ENCODE results near the gene B3GNT3. TPM values are rescaled to one million over a fixed set of nuclear protein-coding genes. Genes with fewer than 3 reads are reported as not detected.
A peak's percentile ranks its signal among the peaks of the same experiment; 100 is the strongest.

Gene B3GNT3
- total and polyA plus RNA-seq, 9 of the 15 experiments (the other 6 are each of a cell fraction or from before 2014, with no cell fraction given), result 0.06 to 0.11 (median 0.07) TPM; not detected in 6

DNA sequence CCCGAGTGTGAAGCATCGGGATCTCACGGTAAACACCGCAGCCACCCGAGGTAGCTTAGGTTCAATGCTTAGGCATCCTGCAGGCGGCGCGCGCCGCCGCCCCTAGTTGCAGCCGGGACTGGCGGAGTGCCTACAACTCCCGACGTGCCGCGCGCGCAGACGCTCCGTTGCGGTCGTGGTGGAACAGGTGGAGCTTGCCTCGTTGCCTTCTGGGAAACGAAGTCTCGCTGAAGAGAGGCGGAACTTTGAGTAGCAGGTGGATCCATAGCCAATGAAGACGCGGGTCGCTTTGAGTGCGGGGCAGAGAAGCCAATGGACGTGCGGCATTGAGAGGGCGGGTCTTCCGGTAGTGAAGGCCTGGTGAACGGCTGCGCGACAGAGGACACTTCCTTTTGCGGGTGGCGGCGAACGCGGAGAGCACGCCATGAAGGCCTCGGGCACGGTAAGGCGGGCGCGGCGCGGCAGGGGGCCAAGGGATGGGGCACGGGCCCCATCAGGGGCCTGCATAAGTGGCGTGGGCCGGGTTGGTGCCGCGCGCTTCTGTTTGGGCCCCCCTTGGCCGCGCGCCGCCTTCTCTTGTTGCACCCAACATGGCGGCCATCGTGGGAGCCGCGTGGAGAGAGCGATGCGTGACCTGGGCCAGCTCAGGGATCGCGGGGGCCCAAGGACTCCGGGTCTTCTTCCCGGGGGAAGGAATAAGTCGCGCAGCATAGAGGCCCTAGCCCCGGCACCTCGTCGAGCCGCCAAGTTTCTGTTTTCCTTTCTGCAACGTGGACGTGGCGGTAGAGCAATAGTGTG lies 64.8 kb downstream of the B3GNT3 start, which contains the start of gene RPL18A (continued):
- TF ChIP-seq, protein P1, sequence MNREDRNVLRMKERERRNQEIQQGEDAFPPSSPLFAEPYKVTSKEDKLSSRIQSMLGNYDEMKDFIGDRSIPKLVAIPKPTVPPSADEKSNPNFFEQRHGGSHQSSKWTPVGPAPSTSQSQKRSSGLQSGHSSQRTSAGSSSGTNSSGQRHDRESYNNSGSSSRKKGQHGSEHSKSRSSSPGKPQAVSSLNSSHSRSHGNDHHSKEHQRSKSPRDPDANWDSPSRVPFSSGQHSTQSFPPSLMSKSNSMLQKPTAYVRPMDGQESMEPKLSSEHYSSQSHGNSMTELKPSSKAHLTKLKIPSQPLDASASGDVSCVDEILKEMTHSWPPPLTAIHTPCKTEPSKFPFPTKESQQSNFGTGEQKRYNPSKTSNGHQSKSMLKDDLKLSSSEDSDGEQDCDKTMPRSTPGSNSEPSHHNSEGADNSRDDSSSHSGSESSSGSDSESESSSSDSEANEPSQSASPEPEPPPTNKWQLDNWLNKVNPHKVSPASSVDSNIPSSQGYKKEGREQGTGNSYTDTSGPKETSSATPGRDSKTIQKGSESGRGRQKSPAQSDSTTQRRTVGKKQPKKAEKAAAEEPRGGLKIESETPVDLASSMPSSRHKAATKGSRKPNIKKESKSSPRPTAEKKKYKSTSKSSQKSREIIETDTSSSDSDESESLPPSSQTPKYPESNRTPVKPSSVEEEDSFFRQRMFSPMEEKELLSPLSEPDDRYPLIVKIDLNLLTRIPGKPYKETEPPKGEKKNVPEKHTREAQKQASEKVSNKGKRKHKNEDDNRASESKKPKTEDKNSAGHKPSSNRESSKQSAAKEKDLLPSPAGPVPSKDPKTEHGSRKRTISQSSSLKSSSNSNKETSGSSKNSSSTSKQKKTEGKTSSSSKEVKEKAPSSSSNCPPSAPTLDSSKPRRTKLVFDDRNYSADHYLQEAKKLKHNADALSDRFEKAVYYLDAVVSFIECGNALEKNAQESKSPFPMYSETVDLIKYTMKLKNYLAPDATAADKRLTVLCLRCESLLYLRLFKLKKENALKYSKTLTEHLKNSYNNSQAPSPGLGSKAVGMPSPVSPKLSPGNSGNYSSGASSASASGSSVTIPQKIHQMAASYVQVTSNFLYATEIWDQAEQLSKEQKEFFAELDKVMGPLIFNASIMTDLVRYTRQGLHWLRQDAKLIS (CRISPR knock-in tag; IDR thresholded peaks at IDR 0.05), result peak; percentile 89; the same call in 1 of the 2 replicates
- TF ChIP-seq HOXB6 (CRISPR knock-in tag; IDR thresholded peaks at IDR 0.05; ENCODE audit: borderline replicate concordance) (no peak), MYBL2 (IDR thresholded peaks at IDR 0.05; ENCODE audit: low read depth) (no peak), MYBL2 (CRISPR knock-in tag; IDR thresholded peaks at IDR 0.05; ENCODE audit: borderline replicate concordance) (no peak), ZZZ3 (IDR thresholded peaks at IDR 0.05) (no peak), ATF1 (CRISPR knock-in tag; IDR thresholded peaks at IDR 0.05) (no peak), ATF1 (tag; IDR thresholded peaks at IDR 0.05) (peak; percentile 90), ZNF217 (CRISPR knock-in tag; IDR thresholded peaks at IDR 0.05) (no peak), PRMT5 (CRISPR knock-in tag; IDR thresholded peaks at IDR 0.05) (0 out of 2 replicates have a peak, but pooled peaks have one; percentile 73), KDM4B (IDR thresholded peaks at IDR 0.05; ENCODE audit: borderline replicate concordance in 2 of 2, low read depth in 1 of 2) (peak in 1 of 2 experiments; percentile 58; a peak in 1 of 4 replicates), E2F3 (CRISPR knock-in tag; IDR thresholded peaks at IDR 0.05) (peak; percentile 85; the same call in 1 of the 2 replicates)
- TF ChIP-seq, protein P2, sequence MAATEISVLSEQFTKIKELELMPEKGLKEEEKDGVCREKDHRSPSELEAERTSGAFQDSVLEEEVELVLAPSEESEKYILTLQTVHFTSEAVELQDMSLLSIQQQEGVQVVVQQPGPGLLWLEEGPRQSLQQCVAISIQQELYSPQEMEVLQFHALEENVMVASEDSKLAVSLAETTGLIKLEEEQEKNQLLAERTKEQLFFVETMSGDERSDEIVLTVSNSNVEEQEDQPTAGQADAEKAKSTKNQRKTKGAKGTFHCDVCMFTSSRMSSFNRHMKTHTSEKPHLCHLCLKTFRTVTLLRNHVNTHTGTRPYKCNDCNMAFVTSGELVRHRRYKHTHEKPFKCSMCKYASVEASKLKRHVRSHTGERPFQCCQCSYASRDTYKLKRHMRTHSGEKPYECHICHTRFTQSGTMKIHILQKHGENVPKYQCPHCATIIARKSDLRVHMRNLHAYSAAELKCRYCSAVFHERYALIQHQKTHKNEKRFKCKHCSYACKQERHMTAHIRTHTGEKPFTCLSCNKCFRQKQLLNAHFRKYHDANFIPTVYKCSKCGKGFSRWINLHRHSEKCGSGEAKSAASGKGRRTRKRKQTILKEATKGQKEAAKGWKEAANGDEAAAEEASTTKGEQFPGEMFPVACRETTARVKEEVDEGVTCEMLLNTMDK (IDR thresholded peaks at IDR 0.05; ENCODE audit: borderline replicate concordance, insufficient read depth, low read depth, low read length, poor library complexity, severe bottlenecking), result peak; percentile 86
- TF ChIP-seq, protein P3, sequence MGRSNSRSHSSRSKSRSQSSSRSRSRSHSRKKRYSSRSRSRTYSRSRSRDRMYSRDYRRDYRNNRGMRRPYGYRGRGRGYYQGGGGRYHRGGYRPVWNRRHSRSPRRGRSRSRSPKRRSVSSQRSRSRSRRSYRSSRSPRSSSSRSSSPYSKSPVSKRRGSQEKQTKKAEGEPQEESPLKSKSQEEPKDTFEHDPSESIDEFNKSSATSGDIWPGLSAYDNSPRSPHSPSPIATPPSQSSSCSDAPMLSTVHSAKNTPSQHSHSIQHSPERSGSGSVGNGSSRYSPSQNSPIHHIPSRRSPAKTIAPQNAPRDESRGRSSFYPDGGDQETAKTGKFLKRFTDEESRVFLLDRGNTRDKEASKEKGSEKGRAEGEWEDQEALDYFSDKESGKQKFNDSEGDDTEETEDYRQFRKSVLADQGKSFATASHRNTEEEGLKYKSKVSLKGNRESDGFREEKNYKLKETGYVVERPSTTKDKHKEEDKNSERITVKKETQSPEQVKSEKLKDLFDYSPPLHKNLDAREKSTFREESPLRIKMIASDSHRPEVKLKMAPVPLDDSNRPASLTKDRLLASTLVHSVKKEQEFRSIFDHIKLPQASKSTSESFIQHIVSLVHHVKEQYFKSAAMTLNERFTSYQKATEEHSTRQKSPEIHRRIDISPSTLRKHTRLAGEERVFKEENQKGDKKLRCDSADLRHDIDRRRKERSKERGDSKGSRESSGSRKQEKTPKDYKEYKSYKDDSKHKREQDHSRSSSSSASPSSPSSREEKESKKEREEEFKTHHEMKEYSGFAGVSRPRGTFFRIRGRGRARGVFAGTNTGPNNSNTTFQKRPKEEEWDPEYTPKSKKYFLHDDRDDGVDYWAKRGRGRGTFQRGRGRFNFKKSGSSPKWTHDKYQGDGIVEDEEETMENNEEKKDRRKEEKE (IDR thresholded peaks at IDR 0.05; ENCODE audit: borderline replicate concordance in 1 of 2, control insufficient read depth in 1 of 2, low read depth in 2 of 2, low read length in 1 of 2), result no peak
- TF ChIP-seq, protein P4, sequence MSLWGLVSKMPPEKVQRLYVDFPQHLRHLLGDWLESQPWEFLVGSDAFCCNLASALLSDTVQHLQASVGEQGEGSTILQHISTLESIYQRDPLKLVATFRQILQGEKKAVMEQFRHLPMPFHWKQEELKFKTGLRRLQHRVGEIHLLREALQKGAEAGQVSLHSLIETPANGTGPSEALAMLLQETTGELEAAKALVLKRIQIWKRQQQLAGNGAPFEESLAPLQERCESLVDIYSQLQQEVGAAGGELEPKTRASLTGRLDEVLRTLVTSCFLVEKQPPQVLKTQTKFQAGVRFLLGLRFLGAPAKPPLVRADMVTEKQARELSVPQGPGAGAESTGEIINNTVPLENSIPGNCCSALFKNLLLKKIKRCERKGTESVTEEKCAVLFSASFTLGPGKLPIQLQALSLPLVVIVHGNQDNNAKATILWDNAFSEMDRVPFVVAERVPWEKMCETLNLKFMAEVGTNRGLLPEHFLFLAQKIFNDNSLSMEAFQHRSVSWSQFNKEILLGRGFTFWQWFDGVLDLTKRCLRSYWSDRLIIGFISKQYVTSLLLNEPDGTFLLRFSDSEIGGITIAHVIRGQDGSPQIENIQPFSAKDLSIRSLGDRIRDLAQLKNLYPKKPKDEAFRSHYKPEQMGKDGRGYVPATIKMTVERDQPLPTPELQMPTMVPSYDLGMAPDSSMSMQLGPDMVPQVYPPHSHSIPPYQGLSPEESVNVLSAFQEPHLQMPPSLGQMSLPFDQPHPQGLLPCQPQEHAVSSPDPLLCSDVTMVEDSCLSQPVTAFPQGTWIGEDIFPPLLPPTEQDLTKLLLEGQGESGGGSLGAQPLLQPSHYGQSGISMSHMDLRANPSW (CRISPR knock-in tag; IDR thresholded peaks at IDR 0.05), result 0 out of 2 replicates have a peak, but pooled peaks have one; percentile 62

Data from K562 (cell line).